ENCODE data around the gene ASMTL. TPM values are rescaled to one million over a fixed set of nuclear protein-coding genes. Genes with fewer than 3 reads are reported as not detected.
A peak's percentile ranks its signal among the peaks of the same experiment; 100 is the strongest.
"Not testable (repeated sequence)": the region's sequence is repeated elsewhere in the genome, so short reads cannot be mapped to it uniquely, and the experiment has no call there.

Gene ASMTL
- total RNA-seq, 1 donor from 2014 or later, result 24.5 TPM

- no peak for TF ChIP-seq CTCF (IDR thresholded peaks at IDR 0.05; ENCODE audit: unreplicated experiment)
- Mint-ChIP-seq H3K4me1 (ENCODE audit: low read depth) (no peaks in the 10 kb centered on the region), H3K9me3 (ENCODE audit: low read depth) (peaks cover 7% of the 10 kb centered on the region), H3K27me3 (no peaks in the 10 kb centered on the region), H3K36me3 (ENCODE audit: insufficient read depth) (peaks cover 32% of the 10 kb centered on the region), H3K4me3 (ENCODE audit: low read depth) (no peak overlapping the region), H3K27ac (no peak overlapping the region)
- no peak for DNase-seq (ENCODE audit: low spot score, unreplicated experiment)
Measured at GRCh38 chrX:1427756-1428155, 25.0 kb downstream of the ASMTL start.

GRCh38 chrX:1426321-1426720 is 26.4 kb downstream of the ASMTL start:
- peaks cover 39% of the 10 kb centered on the region for H3K36me3 Mint-ChIP-seq (ENCODE audit: insufficient read depth)
- H3K4me1 Mint-ChIP-seq (ENCODE audit: low read depth); H3K27ac Mint-ChIP-seq; DNase-seq (ENCODE audit: low spot score, unreplicated experiment); H3K27me3 Mint-ChIP-seq; H3K4me3 Mint-ChIP-seq (ENCODE audit: low read depth): not testable (repeated sequence)
- peaks cover 13% of the 10 kb centered on the region for H3K9me3 Mint-ChIP-seq (ENCODE audit: low read depth)

GRCh38 chrX:1425381-1425780 is 27.3 kb downstream of the ASMTL start:
- peaks cover 13% of the 10 kb centered on the region for H3K9me3 Mint-ChIP-seq (ENCODE audit: low read depth)
- H3K4me3 Mint-ChIP-seq (ENCODE audit: low read depth), result no peak overlapping the region
- TF ChIP-seq CTCF (IDR thresholded peaks at IDR 0.05; ENCODE audit: unreplicated experiment), result no peak
- H3K36me3 Mint-ChIP-seq (ENCODE audit: insufficient read depth), result peaks cover 42% of the 10 kb centered on the region
- H3K27ac Mint-ChIP-seq, result no peak overlapping the region
- peaks cover 5% of the 10 kb centered on the region for H3K4me1 Mint-ChIP-seq (ENCODE audit: low read depth)
- DNase-seq (ENCODE audit: low spot score, unreplicated experiment), result no peak
- no peaks in the 10 kb centered on the region for H3K27me3 Mint-ChIP-seq

- no peak overlapping the region for H3K4me3 Mint-ChIP-seq (ENCODE audit: low read depth)
- H3K9me3 Mint-ChIP-seq (ENCODE audit: low read depth), result peaks cover 13% of the 10 kb centered on the region
- H3K36me3 Mint-ChIP-seq (ENCODE audit: insufficient read depth), result peaks cover 44% of the 10 kb centered on the region
- peaks cover 11% of the 10 kb centered on the region for H3K4me1 Mint-ChIP-seq (ENCODE audit: low read depth)
- H3K27ac Mint-ChIP-seq, result no peak overlapping the region
- H3K27me3 Mint-ChIP-seq, result no peaks in the 10 kb centered on the region
- no peak for TF ChIP-seq CTCF (IDR thresholded peaks at IDR 0.05; ENCODE audit: unreplicated experiment)
- no peak for DNase-seq (ENCODE audit: low spot score, unreplicated experiment)
Measured at GRCh38 chrX:1424147-1424851, 28.4 kb downstream of the ASMTL start.

- H3K9me3 Mint-ChIP-seq (ENCODE audit: low read depth), result peaks cover 13% of the 10 kb centered on the region
- H3K27me3 Mint-ChIP-seq, result no peaks in the 10 kb centered on the region
- no peak overlapping the region for H3K27ac Mint-ChIP-seq
- DNase-seq (ENCODE audit: low spot score, unreplicated experiment), result no peak
- H3K36me3 Mint-ChIP-seq (ENCODE audit: insufficient read depth), result peaks cover 44% of the 10 kb centered on the region
- H3K4me1 Mint-ChIP-seq (ENCODE audit: low read depth), result peaks cover 11% of the 10 kb centered on the region
- H3K4me3 Mint-ChIP-seq (ENCODE audit: low read depth), result no peak overlapping the region
- no peak for TF ChIP-seq CTCF (IDR thresholded peaks at IDR 0.05; ENCODE audit: unreplicated experiment)
Measured at GRCh38 chrX:1423215-1423614, 29.5 kb downstream of the ASMTL start.

- Mint-ChIP-seq H3K27ac (peak overlapping the region; percentile 16), H3K4me3 (ENCODE audit: low read depth) (no peak overlapping the region), H3K4me1 (ENCODE audit: low read depth) (peaks cover 11% of the 10 kb centered on the region), H3K36me3 (ENCODE audit: insufficient read depth) (peaks cover 41% of the 10 kb centered on the region), H3K27me3 (no peaks in the 10 kb centered on the region), H3K9me3 (ENCODE audit: low read depth) (peaks cover 13% of the 10 kb centered on the region)
- DNase-seq (ENCODE audit: low spot score, unreplicated experiment), result no peak
- TF ChIP-seq CTCF (IDR thresholded peaks at IDR 0.05; ENCODE audit: unreplicated experiment), result no peak
Measured at GRCh38 chrX:1422135-1422465, 30.6 kb downstream of the ASMTL start.
